Esophagus squamous epithelium (tissue), 4 donors: ENCODE data around the gene SMPX.

Experiments
- CTCF ChIP-seq, 6 experiments: fragments of 450-650 bp in 4 of 6; fragments of 200-600 bp in 2 of 6; sonication (generic) in 2 of 6; IDR thresholded peaks; one replicate each; pipeline ENCODE4 v1.5.1; 2016 to 2019; ENCODE audit warnings: antibody characterized with exemption in 6 of 6, mild to moderate bottlenecking in 4 of 6, moderate library complexity in 4 of 6
- POLR2A ChIP-seq, 4 donors: fragments of 450-650 bp; IDR thresholded peaks; one replicate each; pipeline ENCODE4 v1.6.1; 2017; ENCODE audit warnings: antibody characterized with exemption in 4 of 4, mild to moderate bottlenecking in 4 of 4, moderate library complexity in 3 of 4

GRCh38 chrX:21723084-21723483, 34.8 kb downstream of the SMPX start:
- TF ChIP-seq CTCF (IDR thresholded peaks at IDR 0.05) = no peak
- TF ChIP-seq POLR2A (IDR thresholded peaks at IDR 0.05) = no peak
